PC-3 (cell line): Measurements from ENCODE around the gene ORC5.

ENCODE experiments used
- EZH2 ChIP-seq: fragments of 300-600 bp; sonication (generic); IDR thresholded peaks from one replicate; pipeline ENCODE4 v1.6.1; 2017; ENCODE audit warnings: antibody characterized with exemption, mild to moderate bottlenecking, low read length; ENCODE audit not compliant: unreplicated experiment
- TF ChIP-seq, protein P1 (sequence below): fragments of 300-600 bp; sonication (generic); conservative IDR thresholded peaks from 2 replicates; pipeline ENCODE4 v1.5.1; 2017; ENCODE audit warnings: antibody characterized with exemption, low read depth, mild to moderate bottlenecking, low read length

DNA sequence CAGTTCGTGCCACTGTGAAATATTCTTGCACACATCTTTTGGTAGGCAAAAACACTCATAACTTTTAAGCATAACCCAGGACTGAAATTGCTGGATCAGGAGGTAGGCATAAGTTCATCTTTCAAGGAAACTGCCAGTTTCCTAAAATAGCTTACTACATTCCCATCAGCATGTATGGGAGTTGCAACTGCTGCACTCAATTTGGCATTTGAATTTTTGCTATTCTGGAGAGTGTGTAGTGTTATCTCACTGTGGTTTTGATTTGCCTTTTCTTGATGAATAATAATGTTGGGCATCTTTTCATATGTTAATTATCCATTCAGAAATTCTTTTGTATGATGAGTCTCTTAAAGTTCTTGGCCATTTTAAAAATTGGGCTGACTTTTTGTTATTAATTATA lies 95.2 kb downstream of the ORC5 start:
- TF ChIP-seq, protein P1, sequence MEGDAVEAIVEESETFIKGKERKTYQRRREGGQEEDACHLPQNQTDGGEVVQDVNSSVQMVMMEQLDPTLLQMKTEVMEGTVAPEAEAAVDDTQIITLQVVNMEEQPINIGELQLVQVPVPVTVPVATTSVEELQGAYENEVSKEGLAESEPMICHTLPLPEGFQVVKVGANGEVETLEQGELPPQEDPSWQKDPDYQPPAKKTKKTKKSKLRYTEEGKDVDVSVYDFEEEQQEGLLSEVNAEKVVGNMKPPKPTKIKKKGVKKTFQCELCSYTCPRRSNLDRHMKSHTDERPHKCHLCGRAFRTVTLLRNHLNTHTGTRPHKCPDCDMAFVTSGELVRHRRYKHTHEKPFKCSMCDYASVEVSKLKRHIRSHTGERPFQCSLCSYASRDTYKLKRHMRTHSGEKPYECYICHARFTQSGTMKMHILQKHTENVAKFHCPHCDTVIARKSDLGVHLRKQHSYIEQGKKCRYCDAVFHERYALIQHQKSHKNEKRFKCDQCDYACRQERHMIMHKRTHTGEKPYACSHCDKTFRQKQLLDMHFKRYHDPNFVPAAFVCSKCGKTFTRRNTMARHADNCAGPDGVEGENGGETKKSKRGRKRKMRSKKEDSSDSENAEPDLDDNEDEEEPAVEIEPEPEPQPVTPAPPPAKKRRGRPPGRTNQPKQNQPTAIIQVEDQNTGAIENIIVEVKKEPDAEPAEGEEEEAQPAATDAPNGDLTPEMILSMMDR: no peak
- no peak for TF ChIP-seq EZH2
